Neural cell (in vitro differentiated cells): Measurements from ENCODE around the gene TIMP4. TPM values are rescaled to one million over a fixed set of nuclear protein-coding genes. Genes with fewer than 3 reads are reported as not detected.

Source experiments
- H2AFZ ChIP-seq: fragments of 200-600, 300-800 bp; sonication (generic), shearing (Covaris generic); 2 replicates; pipeline ENCODE4 v1.6.0; 2014; ENCODE audit warnings: low read depth, mild to moderate bottlenecking, antibody characterized with exemption, low read length, moderate library complexity
- H3F3A ChIP-seq: fragments of 200-600 bp; shearing (Covaris generic); 2 replicates; pipeline ENCODE4 v1.6.1; 2016; ENCODE audit warnings: mild to moderate bottlenecking, moderate library complexity, mixed read lengths, antibody characterized with exemption, low read length; ENCODE audit not compliant: insufficient read depth, poor library complexity, severe bottlenecking
- H3K27ac ChIP-seq: fragments of 200-600, 300-800 bp; sonication (generic), shearing (Covaris generic); 2 replicates; pipeline ENCODE4 v1.5.1; 2014; ENCODE audit warnings: mild to moderate bottlenecking, low read length, moderate library complexity
- H3K27me3 ChIP-seq: fragments of 300-800, 200-600 bp; sonication (generic), shearing (Covaris generic); 2 replicates; pipeline ENCODE4 v1.6.0; 2014; ENCODE audit warnings: mild to moderate bottlenecking, low read depth, low read length, moderate library complexity; ENCODE audit not compliant: insufficient read depth
- H3K36me3 ChIP-seq: fragments of 300-800, 200-600 bp; sonication (generic), shearing (Covaris generic); 2 replicates; pipeline ENCODE4 v1.5.1; 2014; ENCODE audit warnings: mild to moderate bottlenecking, antibody characterized with exemption, low read length, moderate library complexity; ENCODE audit not compliant: insufficient read depth
- H3K4me2 ChIP-seq: fragments of 300-800, 200-600 bp; sonication (generic), shearing (Covaris generic); 2 replicates; pipeline ENCODE4 v1.6.0; 2014; ENCODE audit warnings: mild to moderate bottlenecking, low read length
- H3K4me3 ChIP-seq: fragments of 300-800, 200-600 bp; sonication (generic), shearing (Covaris generic); 2 replicates; pipeline ENCODE4 v1.5.1; 2014; ENCODE audit warnings: mild to moderate bottlenecking, low read length, moderate library complexity
- H3K79me2 ChIP-seq: fragments of 200-600 bp; shearing (Covaris generic); replicated peaks from 2 replicates; pipeline ENCODE4 v1.6.0; 2014; ENCODE audit warnings: mild to moderate bottlenecking, low read length, moderate library complexity; ENCODE audit not compliant: insufficient read depth
- H3K9ac ChIP-seq: fragments of 300-800, 200-600 bp; sonication (generic), shearing (Covaris generic); 2 replicates; pipeline ENCODE4 v1.6.1; 2016; ENCODE audit warnings: mild to moderate bottlenecking, low read length, mixed read lengths
- H3K9me2 ChIP-seq: fragments of 200-600 bp; shearing (Covaris generic); 2 replicates; pipeline ENCODE4 v1.6.1; 2016; ENCODE audit warnings: mild to moderate bottlenecking, low read length, mixed read lengths; ENCODE audit not compliant: insufficient read depth
- H3K9me3 ChIP-seq: fragments of 200-600, 300-800 bp; sonication (generic), shearing (Covaris generic); 2 replicates; pipeline ENCODE4 v1.6.1; 2016; ENCODE audit warnings: mild to moderate bottlenecking, mixed run types, low read length, moderate library complexity, mixed read lengths
- H4K20me1 ChIP-seq: fragments of 200-600 bp; shearing (Covaris generic); 2 replicates; pipeline ENCODE4 v1.6.1; 2016; ENCODE audit warnings: mild to moderate bottlenecking, mixed run types; ENCODE audit not compliant: insufficient read depth
- EP300 ChIP-seq: fragments of 450-650 bp; conservative IDR thresholded peaks from 2 replicates; pipeline ENCODE4 v1.6.1; 2014; ENCODE audit warnings: antibody characterized with exemption, mild to moderate bottlenecking, moderate library complexity; ENCODE audit not compliant: poor library complexity, severe bottlenecking
- EZH2 ChIP-seq: fragments of 200-600, 300-800 bp; shearing (Covaris generic), sonication (generic); IDR thresholded peaks from 2 replicates; pipeline ENCODE4 v1.6.1; 2014; ENCODE audit warnings: antibody characterized with exemption, low read length, borderline replicate concordance, mild to moderate bottlenecking; ENCODE audit not compliant: insufficient read depth, poor library complexity, severe bottlenecking
- MXI1 ChIP-seq: fragments of 450-650 bp; conservative IDR thresholded peaks from 2 replicates; pipeline ENCODE4 v1.6.1; 2014; ENCODE audit warnings: antibody characterized with exemption, mild to moderate bottlenecking; ENCODE audit not compliant: poor library complexity, severe bottlenecking
- POLR2AphosphoS5 ChIP-seq: IDR thresholded peaks from 2 replicates; pipeline ENCODE4 v1.6.1; 2012
- RAD21 ChIP-seq: fragments of 450-650 bp; conservative IDR thresholded peaks from 2 replicates; pipeline ENCODE4 v1.6.1; 2014; ENCODE audit warnings: antibody characterized with exemption, mild to moderate bottlenecking, moderate library complexity
- SMC3 ChIP-seq: fragments of 450-650 bp; conservative IDR thresholded peaks from 2 replicates; pipeline ENCODE4 v1.6.1; 2014; ENCODE audit warnings: antibody characterized with exemption, mild to moderate bottlenecking, moderate library complexity; ENCODE audit not compliant: poor library complexity
- TAF1 ChIP-seq: IDR thresholded peaks from 2 replicates; pipeline ENCODE4 v1.6.1; 2012; ENCODE audit warnings: low read depth
- polyA plus RNA-seq: library from polyadenylated mRNA; depleted of rRNA; stranded (reverse); fragments of >200 nt; gene quantifications from 2 replicates; pipeline ENCODE4 v1.2.3, GENCODE V29; 2014
- TF ChIP-seq, protein P1 (sequence below): IDR thresholded peaks from 2 replicates; pipeline ENCODE4 v1.6.1; 2012; ENCODE audit warnings: borderline replicate concordance
- TF ChIP-seq, protein P2 (sequence below): fragments of 450-650 bp; IDR thresholded peaks from 2 replicates; pipeline ENCODE4 v1.5.1; 2014; ENCODE audit warnings: antibody characterized with exemption, mild to moderate bottlenecking, moderate library complexity; ENCODE audit not compliant: poor library complexity, severe bottlenecking

The TIMP4 gene
- polyA plus RNA-seq, 1 donor from 2014 or later = not detected

DNA sequence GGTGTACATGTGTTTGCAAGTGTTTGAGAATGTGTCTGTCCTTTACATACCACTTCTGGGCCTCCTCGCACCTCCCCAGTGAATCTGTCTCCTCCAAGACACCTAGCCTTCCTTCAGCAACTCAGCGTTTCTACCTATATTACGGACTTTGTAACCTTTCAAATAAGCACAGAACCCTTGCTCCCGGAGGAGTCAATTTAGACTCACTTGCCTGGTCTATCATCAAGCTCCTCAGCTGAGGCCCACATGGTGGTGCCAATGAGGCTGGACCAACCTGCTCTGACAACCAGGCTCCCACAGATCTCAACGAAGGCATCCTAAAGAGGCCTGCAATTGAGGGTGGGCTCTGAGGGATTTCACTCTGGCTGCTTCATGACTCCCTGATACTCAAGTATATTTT lies 32.8 kb upstream of the TIMP4 start:
- H3K27me3 ChIP-seq = no peaks in the 10 kb centered on the region
- H3K79me2 ChIP-seq = no peaks in the 10 kb centered on the region
- H3F3A ChIP-seq = no peaks in the 10 kb centered on the region
- H3K36me3 ChIP-seq = no peaks in the 10 kb centered on the region
- TF ChIP-seq, protein P1, sequence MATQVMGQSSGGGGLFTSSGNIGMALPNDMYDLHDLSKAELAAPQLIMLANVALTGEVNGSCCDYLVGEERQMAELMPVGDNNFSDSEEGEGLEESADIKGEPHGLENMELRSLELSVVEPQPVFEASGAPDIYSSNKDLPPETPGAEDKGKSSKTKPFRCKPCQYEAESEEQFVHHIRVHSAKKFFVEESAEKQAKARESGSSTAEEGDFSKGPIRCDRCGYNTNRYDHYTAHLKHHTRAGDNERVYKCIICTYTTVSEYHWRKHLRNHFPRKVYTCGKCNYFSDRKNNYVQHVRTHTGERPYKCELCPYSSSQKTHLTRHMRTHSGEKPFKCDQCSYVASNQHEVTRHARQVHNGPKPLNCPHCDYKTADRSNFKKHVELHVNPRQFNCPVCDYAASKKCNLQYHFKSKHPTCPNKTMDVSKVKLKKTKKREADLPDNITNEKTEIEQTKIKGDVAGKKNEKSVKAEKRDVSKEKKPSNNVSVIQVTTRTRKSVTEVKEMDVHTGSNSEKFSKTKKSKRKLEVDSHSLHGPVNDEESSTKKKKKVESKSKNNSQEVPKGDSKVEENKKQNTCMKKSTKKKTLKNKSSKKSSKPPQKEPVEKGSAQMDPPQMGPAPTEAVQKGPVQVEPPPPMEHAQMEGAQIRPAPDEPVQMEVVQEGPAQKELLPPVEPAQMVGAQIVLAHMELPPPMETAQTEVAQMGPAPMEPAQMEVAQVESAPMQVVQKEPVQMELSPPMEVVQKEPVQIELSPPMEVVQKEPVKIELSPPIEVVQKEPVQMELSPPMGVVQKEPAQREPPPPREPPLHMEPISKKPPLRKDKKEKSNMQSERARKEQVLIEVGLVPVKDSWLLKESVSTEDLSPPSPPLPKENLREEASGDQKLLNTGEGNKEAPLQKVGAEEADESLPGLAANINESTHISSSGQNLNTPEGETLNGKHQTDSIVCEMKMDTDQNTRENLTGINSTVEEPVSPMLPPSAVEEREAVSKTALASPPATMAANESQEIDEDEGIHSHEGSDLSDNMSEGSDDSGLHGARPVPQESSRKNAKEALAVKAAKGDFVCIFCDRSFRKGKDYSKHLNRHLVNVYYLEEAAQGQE = no peak
- TF ChIP-seq SMC3 = no peak
- no peak for TF ChIP-seq MXI1
- TF ChIP-seq EZH2 = no peak
- no peak for TF ChIP-seq EP300
- TF ChIP-seq, protein P2, sequence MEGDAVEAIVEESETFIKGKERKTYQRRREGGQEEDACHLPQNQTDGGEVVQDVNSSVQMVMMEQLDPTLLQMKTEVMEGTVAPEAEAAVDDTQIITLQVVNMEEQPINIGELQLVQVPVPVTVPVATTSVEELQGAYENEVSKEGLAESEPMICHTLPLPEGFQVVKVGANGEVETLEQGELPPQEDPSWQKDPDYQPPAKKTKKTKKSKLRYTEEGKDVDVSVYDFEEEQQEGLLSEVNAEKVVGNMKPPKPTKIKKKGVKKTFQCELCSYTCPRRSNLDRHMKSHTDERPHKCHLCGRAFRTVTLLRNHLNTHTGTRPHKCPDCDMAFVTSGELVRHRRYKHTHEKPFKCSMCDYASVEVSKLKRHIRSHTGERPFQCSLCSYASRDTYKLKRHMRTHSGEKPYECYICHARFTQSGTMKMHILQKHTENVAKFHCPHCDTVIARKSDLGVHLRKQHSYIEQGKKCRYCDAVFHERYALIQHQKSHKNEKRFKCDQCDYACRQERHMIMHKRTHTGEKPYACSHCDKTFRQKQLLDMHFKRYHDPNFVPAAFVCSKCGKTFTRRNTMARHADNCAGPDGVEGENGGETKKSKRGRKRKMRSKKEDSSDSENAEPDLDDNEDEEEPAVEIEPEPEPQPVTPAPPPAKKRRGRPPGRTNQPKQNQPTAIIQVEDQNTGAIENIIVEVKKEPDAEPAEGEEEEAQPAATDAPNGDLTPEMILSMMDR = no peak
- TF ChIP-seq RAD21 = no peak
- TF ChIP-seq POLR2AphosphoS5 = no peak
- TF ChIP-seq TAF1 = no peak
- H3K4me2 ChIP-seq = no peak overlapping the region
- H2AFZ ChIP-seq = no peak overlapping the region
- no peaks in the 10 kb centered on the region for H3K9me3 ChIP-seq
- H3K9ac ChIP-seq = no peak overlapping the region
- no peak overlapping the region for H3K27ac ChIP-seq
- no peak overlapping the region for H3K4me3 ChIP-seq
- no peaks in the 10 kb centered on the region for H4K20me1 ChIP-seq
- no peaks in the 10 kb centered on the region for H3K9me2 ChIP-seq

DNA sequence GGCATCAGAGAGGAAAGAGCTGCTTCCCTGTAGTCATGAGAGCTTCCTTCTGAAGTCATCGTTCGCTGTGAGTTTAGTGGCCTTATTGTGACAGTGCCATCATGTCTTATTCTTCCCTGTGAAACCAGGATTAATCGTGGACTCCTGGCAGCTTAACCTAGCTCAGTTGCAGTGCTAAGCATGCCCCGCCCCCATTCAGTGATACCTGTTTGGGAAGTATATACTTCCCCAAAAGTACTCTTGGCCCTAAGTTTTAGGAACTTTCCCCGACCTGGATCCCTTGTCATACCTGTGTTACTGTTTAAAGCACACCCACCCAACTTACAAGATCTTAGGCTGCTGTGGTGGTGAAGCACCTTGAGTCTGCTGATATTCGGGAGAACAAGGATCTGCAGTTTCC lies 32.1 kb upstream of the TIMP4 start:
- no peak overlapping the region for H3K4me3 ChIP-seq

More for the DNA sequence above, 32.1 kb upstream of the TIMP4 start:
- Histone ChIP-seq H3K9ac (no peak overlapping the region), H3F3A (no peaks in the 10 kb centered on the region), H2AFZ (no peak overlapping the region), H3K4me2 (no peak overlapping the region), H3K27ac (no peak overlapping the region), H3K27me3 (no peaks in the 10 kb centered on the region), H4K20me1 (no peaks in the 10 kb centered on the region), H3K36me3 (no peaks in the 10 kb centered on the region), H3K79me2 (no peaks in the 10 kb centered on the region), H3K9me2 (no peaks in the 10 kb centered on the region), H3K9me3 (no peaks in the 10 kb centered on the region)
- TF ChIP-seq POLR2AphosphoS5 (no peak), MXI1 (no peak), EP300 (no peak), EZH2 (no peak), SMC3 (no peak), RAD21 (no peak), TAF1 (no peak)
- TF ChIP-seq, protein P1 = no peak
- TF ChIP-seq, protein P2 = no peak
